Neural cell (in vitro differentiated cells): Measurements from ENCODE around the gene SH3PXD2A. TPM values are rescaled to one million over a fixed set of nuclear protein-coding genes. Genes with fewer than 3 reads are reported as not detected.

Source experiments
- H2AFZ ChIP-seq: fragments of 200-600, 300-800 bp; sonication (generic), shearing (Covaris generic); 2 replicates; pipeline ENCODE4 v1.6.0; 2014; ENCODE audit warnings: low read depth, mild to moderate bottlenecking, antibody characterized with exemption, low read length, moderate library complexity
- H3F3A ChIP-seq: fragments of 200-600 bp; shearing (Covaris generic); 2 replicates; pipeline ENCODE4 v1.6.1; 2016; ENCODE audit warnings: mild to moderate bottlenecking, moderate library complexity, mixed read lengths, antibody characterized with exemption, low read length; ENCODE audit not compliant: insufficient read depth, poor library complexity, severe bottlenecking
- H3K27ac ChIP-seq: fragments of 200-600, 300-800 bp; sonication (generic), shearing (Covaris generic); 2 replicates; pipeline ENCODE4 v1.5.1; 2014; ENCODE audit warnings: mild to moderate bottlenecking, low read length, moderate library complexity
- H3K27me3 ChIP-seq: fragments of 300-800, 200-600 bp; sonication (generic), shearing (Covaris generic); 2 replicates; pipeline ENCODE4 v1.6.0; 2014; ENCODE audit warnings: mild to moderate bottlenecking, low read depth, low read length, moderate library complexity; ENCODE audit not compliant: insufficient read depth
- H3K36me3 ChIP-seq: fragments of 300-800, 200-600 bp; sonication (generic), shearing (Covaris generic); 2 replicates; pipeline ENCODE4 v1.5.1; 2014; ENCODE audit warnings: mild to moderate bottlenecking, antibody characterized with exemption, low read length, moderate library complexity; ENCODE audit not compliant: insufficient read depth
- H3K4me2 ChIP-seq: fragments of 300-800, 200-600 bp; sonication (generic), shearing (Covaris generic); 2 replicates; pipeline ENCODE4 v1.6.0; 2014; ENCODE audit warnings: mild to moderate bottlenecking, low read length
- H3K4me3 ChIP-seq: fragments of 300-800, 200-600 bp; sonication (generic), shearing (Covaris generic); 2 replicates; pipeline ENCODE4 v1.5.1; 2014; ENCODE audit warnings: mild to moderate bottlenecking, low read length, moderate library complexity
- H3K79me2 ChIP-seq: fragments of 200-600 bp; shearing (Covaris generic); replicated peaks from 2 replicates; pipeline ENCODE4 v1.6.0; 2014; ENCODE audit warnings: mild to moderate bottlenecking, low read length, moderate library complexity; ENCODE audit not compliant: insufficient read depth
- H3K9ac ChIP-seq: fragments of 300-800, 200-600 bp; sonication (generic), shearing (Covaris generic); 2 replicates; pipeline ENCODE4 v1.6.1; 2016; ENCODE audit warnings: mild to moderate bottlenecking, low read length, mixed read lengths
- H3K9me2 ChIP-seq: fragments of 200-600 bp; shearing (Covaris generic); 2 replicates; pipeline ENCODE4 v1.6.1; 2016; ENCODE audit warnings: mild to moderate bottlenecking, low read length, mixed read lengths; ENCODE audit not compliant: insufficient read depth
- H3K9me3 ChIP-seq: fragments of 200-600, 300-800 bp; sonication (generic), shearing (Covaris generic); 2 replicates; pipeline ENCODE4 v1.6.1; 2016; ENCODE audit warnings: mild to moderate bottlenecking, mixed run types, low read length, moderate library complexity, mixed read lengths
- H4K20me1 ChIP-seq: fragments of 200-600 bp; shearing (Covaris generic); 2 replicates; pipeline ENCODE4 v1.6.1; 2016; ENCODE audit warnings: mild to moderate bottlenecking, mixed run types; ENCODE audit not compliant: insufficient read depth
- EP300 ChIP-seq: fragments of 450-650 bp; conservative IDR thresholded peaks from 2 replicates; pipeline ENCODE4 v1.6.1; 2014; ENCODE audit warnings: antibody characterized with exemption, mild to moderate bottlenecking, moderate library complexity; ENCODE audit not compliant: poor library complexity, severe bottlenecking
- EZH2 ChIP-seq: fragments of 200-600, 300-800 bp; shearing (Covaris generic), sonication (generic); IDR thresholded peaks from 2 replicates; pipeline ENCODE4 v1.6.1; 2014; ENCODE audit warnings: antibody characterized with exemption, low read length, borderline replicate concordance, mild to moderate bottlenecking; ENCODE audit not compliant: insufficient read depth, poor library complexity, severe bottlenecking
- MXI1 ChIP-seq: fragments of 450-650 bp; conservative IDR thresholded peaks from 2 replicates; pipeline ENCODE4 v1.6.1; 2014; ENCODE audit warnings: antibody characterized with exemption, mild to moderate bottlenecking; ENCODE audit not compliant: poor library complexity, severe bottlenecking
- POLR2AphosphoS5 ChIP-seq: IDR thresholded peaks from 2 replicates; pipeline ENCODE4 v1.6.1; 2012
- RAD21 ChIP-seq: fragments of 450-650 bp; conservative IDR thresholded peaks from 2 replicates; pipeline ENCODE4 v1.6.1; 2014; ENCODE audit warnings: antibody characterized with exemption, mild to moderate bottlenecking, moderate library complexity
- SMC3 ChIP-seq: fragments of 450-650 bp; conservative IDR thresholded peaks from 2 replicates; pipeline ENCODE4 v1.6.1; 2014; ENCODE audit warnings: antibody characterized with exemption, mild to moderate bottlenecking, moderate library complexity; ENCODE audit not compliant: poor library complexity
- TAF1 ChIP-seq: IDR thresholded peaks from 2 replicates; pipeline ENCODE4 v1.6.1; 2012; ENCODE audit warnings: low read depth
- polyA plus RNA-seq: library from polyadenylated mRNA; depleted of rRNA; stranded (reverse); fragments of >200 nt; gene quantifications from 2 replicates; pipeline ENCODE4 v1.2.3, GENCODE V29; 2014
- TF ChIP-seq, protein P1 (sequence below): IDR thresholded peaks from 2 replicates; pipeline ENCODE4 v1.6.1; 2012; ENCODE audit warnings: borderline replicate concordance
- TF ChIP-seq, protein P2 (sequence below): fragments of 450-650 bp; IDR thresholded peaks from 2 replicates; pipeline ENCODE4 v1.5.1; 2014; ENCODE audit warnings: antibody characterized with exemption, mild to moderate bottlenecking, moderate library complexity; ENCODE audit not compliant: poor library complexity, severe bottlenecking

SH3PXD2A gene
- polyA plus RNA-seq, 1 donor from 2014 or later, result 5.2 TPM

DNA sequence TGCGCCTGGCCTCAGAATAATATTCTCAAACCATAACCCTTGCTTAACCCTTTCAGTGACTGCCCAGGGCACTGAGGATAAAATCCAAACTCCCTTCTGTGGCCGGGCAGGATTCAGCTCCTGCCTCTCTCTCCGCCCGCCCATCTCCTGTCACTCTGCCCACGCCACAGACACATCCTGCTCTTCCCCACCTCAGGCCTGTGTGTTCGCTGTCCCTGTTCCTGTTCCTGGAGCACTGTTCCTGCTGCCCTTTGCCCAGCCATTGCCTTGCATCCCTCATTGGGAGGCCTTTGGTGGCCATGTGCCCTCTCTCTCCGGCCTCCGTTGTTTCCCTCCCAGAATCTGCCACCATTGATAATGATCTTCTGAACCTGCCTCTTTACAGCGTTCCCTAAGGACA is 108.8 kb downstream of the SH3PXD2A start:
- TF ChIP-seq TAF1 (no peak), EP300 (no peak), RAD21 (no peak), MXI1 (no peak), SMC3 (no peak), POLR2AphosphoS5 (no peak), EZH2 (no peak)
- TF ChIP-seq, protein P1, sequence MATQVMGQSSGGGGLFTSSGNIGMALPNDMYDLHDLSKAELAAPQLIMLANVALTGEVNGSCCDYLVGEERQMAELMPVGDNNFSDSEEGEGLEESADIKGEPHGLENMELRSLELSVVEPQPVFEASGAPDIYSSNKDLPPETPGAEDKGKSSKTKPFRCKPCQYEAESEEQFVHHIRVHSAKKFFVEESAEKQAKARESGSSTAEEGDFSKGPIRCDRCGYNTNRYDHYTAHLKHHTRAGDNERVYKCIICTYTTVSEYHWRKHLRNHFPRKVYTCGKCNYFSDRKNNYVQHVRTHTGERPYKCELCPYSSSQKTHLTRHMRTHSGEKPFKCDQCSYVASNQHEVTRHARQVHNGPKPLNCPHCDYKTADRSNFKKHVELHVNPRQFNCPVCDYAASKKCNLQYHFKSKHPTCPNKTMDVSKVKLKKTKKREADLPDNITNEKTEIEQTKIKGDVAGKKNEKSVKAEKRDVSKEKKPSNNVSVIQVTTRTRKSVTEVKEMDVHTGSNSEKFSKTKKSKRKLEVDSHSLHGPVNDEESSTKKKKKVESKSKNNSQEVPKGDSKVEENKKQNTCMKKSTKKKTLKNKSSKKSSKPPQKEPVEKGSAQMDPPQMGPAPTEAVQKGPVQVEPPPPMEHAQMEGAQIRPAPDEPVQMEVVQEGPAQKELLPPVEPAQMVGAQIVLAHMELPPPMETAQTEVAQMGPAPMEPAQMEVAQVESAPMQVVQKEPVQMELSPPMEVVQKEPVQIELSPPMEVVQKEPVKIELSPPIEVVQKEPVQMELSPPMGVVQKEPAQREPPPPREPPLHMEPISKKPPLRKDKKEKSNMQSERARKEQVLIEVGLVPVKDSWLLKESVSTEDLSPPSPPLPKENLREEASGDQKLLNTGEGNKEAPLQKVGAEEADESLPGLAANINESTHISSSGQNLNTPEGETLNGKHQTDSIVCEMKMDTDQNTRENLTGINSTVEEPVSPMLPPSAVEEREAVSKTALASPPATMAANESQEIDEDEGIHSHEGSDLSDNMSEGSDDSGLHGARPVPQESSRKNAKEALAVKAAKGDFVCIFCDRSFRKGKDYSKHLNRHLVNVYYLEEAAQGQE, result no peak
- TF ChIP-seq, protein P2, sequence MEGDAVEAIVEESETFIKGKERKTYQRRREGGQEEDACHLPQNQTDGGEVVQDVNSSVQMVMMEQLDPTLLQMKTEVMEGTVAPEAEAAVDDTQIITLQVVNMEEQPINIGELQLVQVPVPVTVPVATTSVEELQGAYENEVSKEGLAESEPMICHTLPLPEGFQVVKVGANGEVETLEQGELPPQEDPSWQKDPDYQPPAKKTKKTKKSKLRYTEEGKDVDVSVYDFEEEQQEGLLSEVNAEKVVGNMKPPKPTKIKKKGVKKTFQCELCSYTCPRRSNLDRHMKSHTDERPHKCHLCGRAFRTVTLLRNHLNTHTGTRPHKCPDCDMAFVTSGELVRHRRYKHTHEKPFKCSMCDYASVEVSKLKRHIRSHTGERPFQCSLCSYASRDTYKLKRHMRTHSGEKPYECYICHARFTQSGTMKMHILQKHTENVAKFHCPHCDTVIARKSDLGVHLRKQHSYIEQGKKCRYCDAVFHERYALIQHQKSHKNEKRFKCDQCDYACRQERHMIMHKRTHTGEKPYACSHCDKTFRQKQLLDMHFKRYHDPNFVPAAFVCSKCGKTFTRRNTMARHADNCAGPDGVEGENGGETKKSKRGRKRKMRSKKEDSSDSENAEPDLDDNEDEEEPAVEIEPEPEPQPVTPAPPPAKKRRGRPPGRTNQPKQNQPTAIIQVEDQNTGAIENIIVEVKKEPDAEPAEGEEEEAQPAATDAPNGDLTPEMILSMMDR, result no peak
- no peak overlapping the region for H3K4me3 ChIP-seq
- H4K20me1 ChIP-seq, result no peaks in the 10 kb centered on the region
- H3K27me3 ChIP-seq, result no peaks in the 10 kb centered on the region
- H3K36me3 ChIP-seq, result no peaks in the 10 kb centered on the region
- no peaks in the 10 kb centered on the region for H3K9me3 ChIP-seq
- no peaks in the 10 kb centered on the region for H3F3A ChIP-seq
- no peak overlapping the region for H2AFZ ChIP-seq
- no peak overlapping the region for H3K9ac ChIP-seq
- no peaks in the 10 kb centered on the region for H3K9me2 ChIP-seq
- H3K79me2 ChIP-seq, result no peaks in the 10 kb centered on the region
- H3K27ac ChIP-seq, result no peak overlapping the region
- no peak overlapping the region for H3K4me2 ChIP-seq

DNA sequence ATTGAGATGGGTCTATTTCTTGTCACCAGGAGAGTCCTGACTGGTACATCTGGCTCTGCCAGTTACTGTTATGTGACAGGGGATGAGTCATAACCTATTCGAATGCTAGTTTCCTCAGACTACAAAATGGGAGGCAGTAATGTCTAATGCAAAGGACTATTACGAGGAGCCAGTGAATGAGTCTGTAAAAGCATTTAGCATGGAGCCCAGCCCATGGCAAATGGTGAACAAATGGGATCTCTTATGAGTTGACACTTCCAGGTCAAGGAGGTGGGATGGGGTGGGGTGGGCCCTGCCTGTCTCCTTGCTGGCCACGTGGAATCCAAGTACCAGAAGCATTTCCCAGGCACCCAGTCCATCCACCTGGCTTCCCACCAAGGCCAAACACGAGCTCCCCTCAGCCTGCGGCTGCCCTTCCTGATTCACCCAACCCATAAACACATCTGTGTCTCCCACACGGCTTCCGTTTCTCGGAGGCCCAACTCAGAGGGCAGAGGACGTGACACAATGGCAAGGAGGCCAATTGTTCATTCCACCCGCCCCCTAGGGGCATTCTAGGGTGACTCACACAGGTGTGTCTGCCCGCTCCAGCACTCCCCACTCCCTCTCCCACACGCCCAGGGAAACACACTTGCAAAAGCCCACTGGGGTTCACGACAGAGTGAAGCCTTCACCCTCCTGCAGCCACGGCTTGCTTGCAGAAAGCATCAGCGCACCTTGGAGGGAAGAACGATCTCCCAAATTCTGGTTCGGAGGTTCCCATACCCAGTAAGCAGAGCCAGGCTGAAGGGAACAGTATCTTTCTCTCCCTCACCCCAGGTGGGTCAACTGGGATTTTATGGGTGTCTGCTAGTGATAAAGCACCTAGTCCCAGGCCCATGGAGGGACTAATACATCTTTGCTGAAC is 109.8 kb downstream of the SH3PXD2A start:
- Histone ChIP-seq H3K4me2 (no peak overlapping the region), H3K27me3 (no peaks in the 10 kb centered on the region), H3K9ac (no peak overlapping the region), H3K36me3 (no peaks in the 10 kb centered on the region), H3K4me3 (no peak overlapping the region), H2AFZ (no peak overlapping the region), H3K9me2 (no peaks in the 10 kb centered on the region), H3K9me3 (no peaks in the 10 kb centered on the region), H3K79me2 (no peaks in the 10 kb centered on the region), H4K20me1 (no peaks in the 10 kb centered on the region), H3K27ac (no peak overlapping the region), H3F3A (no peaks in the 10 kb centered on the region)
- TF ChIP-seq, protein P1, result no peak
- TF ChIP-seq SMC3, result no peak
